GM10266 (cell line): Measurements from ENCODE around the gene CALD1.

Experiments used
- DNase-seq: peaks from one replicate; pipeline ENCODE4 v3.0.0; 2012; ENCODE audit errors: extremely low spot score
- CTCF ChIP-seq: IDR thresholded peaks from 2 replicates; pipeline ENCODE4 v1.5.1; 2012; ENCODE audit warnings: mild to moderate bottlenecking, low read depth; ENCODE audit not compliant: control insufficient read depth, insufficient read depth; ENCODE audit errors: missing control alignments

Gene CALD1

GRCh38 chr7:134778941-134779740, at the start of gene CALD1:
Gene CALD1 (plus strand): TSS chr7:134779634. CDS start chr7:134867734, 88,100 bp downstream.
- no peak for TF ChIP-seq CTCF
- no peak for DNase-seq

DNA sequence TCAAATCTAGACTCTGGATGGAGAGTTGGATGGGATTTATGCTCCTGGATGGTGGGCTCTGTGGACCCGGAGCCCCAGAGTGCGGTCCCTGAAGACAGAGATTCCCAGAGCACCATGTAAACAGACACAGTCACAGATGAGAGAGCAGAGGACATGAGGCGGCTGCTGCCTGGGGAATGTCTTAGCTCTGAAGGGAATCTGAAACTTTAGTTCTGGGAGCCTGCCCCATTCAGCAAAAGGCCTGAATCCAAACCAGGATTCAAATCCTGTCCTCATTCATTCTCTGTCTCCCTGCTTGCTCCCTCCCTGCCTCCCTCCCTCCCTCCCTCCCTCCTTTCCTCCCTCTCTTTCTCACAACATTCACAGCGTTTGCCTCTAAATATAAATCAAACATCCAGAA, 49.5 kb upstream of the CALD1 start:
- TF ChIP-seq CTCF, result no peak
- no peak for DNase-seq

GRCh38 chr7:134730411-134730829, 49.0 kb upstream of the CALD1 start:
- DNase-seq, result no peak
- no peak for TF ChIP-seq CTCF

GRCh38 chr7:134731616-134732015, 47.8 kb upstream of the CALD1 start:
- TF ChIP-seq CTCF, result no peak
- no peak for DNase-seq

DNA sequence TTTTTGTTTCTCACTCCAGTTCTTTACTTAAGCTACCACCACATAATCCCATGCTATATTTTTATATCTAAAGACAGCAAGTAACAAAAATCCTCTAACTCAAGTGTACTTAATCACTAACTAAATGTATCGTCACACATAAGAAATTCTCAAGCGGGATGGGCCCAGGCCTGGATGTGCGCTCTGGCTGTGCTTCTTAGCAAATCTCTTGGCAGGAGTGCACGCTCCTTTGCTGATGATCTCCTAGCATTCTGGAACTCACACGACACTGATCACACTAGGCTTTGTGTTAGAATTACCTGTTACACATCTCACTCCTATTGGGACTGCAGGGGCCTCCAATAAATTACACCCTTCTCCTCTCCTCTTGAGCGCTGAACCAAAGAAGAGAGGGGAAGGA, 46.7 kb upstream of the CALD1 start:
- no peak for DNase-seq
- no peak for TF ChIP-seq CTCF

DNA sequence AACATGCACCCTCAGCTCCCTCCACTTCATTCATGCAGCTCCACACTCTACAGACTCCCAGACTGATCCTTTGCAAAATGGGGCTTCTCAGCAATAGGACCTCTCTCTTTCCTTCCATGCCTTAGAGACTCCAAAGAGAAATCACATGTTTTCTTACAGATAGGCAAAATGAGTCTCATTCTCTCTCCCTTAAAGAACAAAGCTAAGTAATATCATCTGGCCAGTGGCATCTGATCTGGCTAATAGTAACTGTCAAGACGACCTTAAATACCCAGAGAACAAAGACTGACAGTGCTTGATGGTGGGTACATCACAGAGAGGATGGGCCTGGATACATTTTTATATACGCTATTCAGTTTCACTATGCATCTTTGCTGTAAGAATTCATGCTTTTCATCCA, 43.1 kb upstream of the CALD1 start:
- no peak for TF ChIP-seq CTCF
- DNase-seq, result no peak

- no peak for TF ChIP-seq CTCF
- no peak for DNase-seq
Measured at GRCh38 chr7:134737566-134738345, 41.7 kb upstream of the CALD1 start.
